ENCODE results near the gene COL19A1.
"Not testable (repeated sequence)": the region's sequence is repeated elsewhere in the genome, so short reads cannot be mapped to it uniquely, and the experiment has no call there.

COL19A1 gene

GRCh38 chr6:69866351-69866769 lies at the start of gene COL19A1:
TSS of gene COL19A1 (plus strand) at chr6:69866556. CDS start at chr6:69879568, 13,012 bp downstream.
- H3K4me3 ChIP-seq: peak within 1 kb of the TSS; percentile 87
- DNase-seq (ENCODE audit: low spot score): no peak
- peak within 1 kb of the TSS; percentile 35 to 80 for H3K27ac ChIP-seq
- TF ChIP-seq CTCF (IDR thresholded peaks at IDR 0.05): no peak

- no peak for TF ChIP-seq CTCF (IDR thresholded peaks at IDR 0.05)
- H3K4me3 ChIP-seq: no peak overlapping the region
- H3K27ac ChIP-seq: no peak overlapping the region
- DNase-seq (ENCODE audit: low spot score): no peak
These were observed 49.8 kb upstream of the COL19A1 start for GRCh38 chr6:69816569-69816968.

- TF ChIP-seq CTCF (IDR thresholded peaks at IDR 0.05): no peak
- no peak overlapping the region for H3K27ac ChIP-seq
- no peak overlapping the region for H3K4me3 ChIP-seq
- DNase-seq (ENCODE audit: low spot score): no peak
These were observed 49.0 kb upstream of the COL19A1 start for GRCh38 chr6:69817358-69817757.

GRCh38 chr6:69818223-69818930 lies 48.0 kb upstream of the COL19A1 start:
- no peak for DNase-seq (ENCODE audit: low spot score)
- Histone ChIP-seq H3K4me3 (no peak overlapping the region), H3K27ac (no peak overlapping the region)
- no peak for TF ChIP-seq CTCF (IDR thresholded peaks at IDR 0.05)

- TF ChIP-seq CTCF (IDR thresholded peaks at IDR 0.05): no peak
- Histone ChIP-seq H3K27ac (no peak overlapping the region), H3K4me3 (no peak overlapping the region)
- DNase-seq (ENCODE audit: low spot score): no peak
These were observed 47.2 kb upstream of the COL19A1 start for GRCh38 chr6:69819138-69819537.

GRCh38 chr6:69820018-69820417 lies 46.3 kb upstream of the COL19A1 start:
- no peak for DNase-seq (ENCODE audit: low spot score)
- Histone ChIP-seq H3K4me3 (no peak overlapping the region), H3K27ac (no peak overlapping the region)
- no peak for TF ChIP-seq CTCF (IDR thresholded peaks at IDR 0.05)

GRCh38 chr6:69820438-69820837 lies 45.9 kb upstream of the COL19A1 start:
- Histone ChIP-seq H3K4me3 (no peak overlapping the region), H3K27ac (no peak overlapping the region)
- TF ChIP-seq CTCF (IDR thresholded peaks at IDR 0.05): no peak
- no peak for DNase-seq (ENCODE audit: low spot score)

- not testable (repeated sequence) for H3K27ac ChIP-seq, H3K4me3 ChIP-seq
These were observed 42.0 kb upstream of the COL19A1 start for GRCh38 chr6:69824355-69824754.

More at GRCh38 chr6:69824355-69824754, 42.0 kb upstream of the COL19A1 start:
- DNase-seq (ENCODE audit: low spot score): not testable (repeated sequence)
